ENCODE results near the gene ARHGAP8. TPM values are rescaled to one million over a fixed set of nuclear protein-coding genes. Genes with fewer than 3 reads are reported as not detected.
A peak's percentile ranks its signal among the peaks of the same experiment; 100 is the strongest.

The ARHGAP8 gene
- 26.7 TPM for polyA plus RNA-seq (2013, experiment 1 of 2)
- 27.5 TPM for polyA plus RNA-seq (2013, experiment 2 of 2)

- no peaks in the 10 kb centered on the region for H3K79me1 ChIP-seq (ENCODE audit: low read length)
- H3K4me1 ChIP-seq (ENCODE audit: control insufficient read depth, low read depth, low read length), result peaks cover 11% of the 10 kb centered on the region
- H3K4me2 ChIP-seq (ENCODE audit: low read length), result peak within 1 kb of the TSS; percentile 88
- peak within 1 kb of the TSS; percentile 61 for H3K4ac ChIP-seq (ENCODE audit: low read depth, low read length)
- no peak within 1 kb of the TSS for H2BK15ac ChIP-seq (replicated peaks; ENCODE audit: low read depth)
- no peak within 1 kb of the TSS for H2BK5ac ChIP-seq (ENCODE audit: low read length)
- no peak within 1 kb of the TSS for H2BK120ac ChIP-seq (ENCODE audit: low read depth, low read length)
- H4K8ac ChIP-seq (ENCODE audit: low read depth, low read length), result peak within 1 kb of the TSS; percentile 65
- no peaks in the 10 kb centered on the region for H3K27me3 ChIP-seq (ENCODE audit: insufficient read depth, low read length, poor library complexity)
- H3K9ac ChIP-seq (ENCODE audit: low read length), result peak within 1 kb of the TSS; percentile 72
- no peaks in the 10 kb centered on the region for H3K79me2 ChIP-seq (ENCODE audit: control insufficient read depth, insufficient read depth, low read length)
- DNase-seq, result peak; percentile 39
- H4K5ac ChIP-seq (ENCODE audit: low read length), result no peak within 1 kb of the TSS
- no peak within 1 kb of the TSS for H3K23ac ChIP-seq (ENCODE audit: low read length)
- no peaks in the 10 kb centered on the region for H3K36me3 ChIP-seq (ENCODE audit: control insufficient read depth, insufficient read depth, low read length)
- H3K56ac ChIP-seq (ENCODE audit: low read length), result peak within 1 kb of the TSS; percentile 89
- H2AK5ac ChIP-seq (ENCODE audit: low read length), result no peak within 1 kb of the TSS
- peak within 1 kb of the TSS; percentile 65 for H3K4me3 ChIP-seq (ENCODE audit: low read length)
- no CpG with 5 or more reads among the region's 78 CpGs for WGBS (ENCODE audit: extremely low coverage, insufficient coverage, low lambda C conversion rate)
- peak within 1 kb of the TSS; percentile 75 for H3K18ac ChIP-seq (ENCODE audit: low read length)
- no peak within 1 kb of the TSS for H3K27ac ChIP-seq (ENCODE audit: low read depth, low read length)
Observed at GRCh38 chr22:44752285-44753188, at the start of gene ARHGAP8. Gene ARHGAP8, plus strand, starts transcription at chr22:44752575. Its CDS starts 33,953 bp downstream, at chr22:44786528.

GRCh38 chr22:44703255-44703870 is 49.0 kb upstream of the ARHGAP8 start:
- Histone ChIP-seq H3K27ac (ENCODE audit: low read depth, low read length) (no peak overlapping the region), H3K4me3 (ENCODE audit: low read length) (no peak overlapping the region), H3K27me3 (ENCODE audit: insufficient read depth, low read length, poor library complexity) (no peaks in the 10 kb centered on the region), H3K36me3 (ENCODE audit: control insufficient read depth, insufficient read depth, low read length) (no peaks in the 10 kb centered on the region), H4K5ac (ENCODE audit: low read length) (no peak overlapping the region), H2BK120ac (ENCODE audit: low read depth, low read length) (no peak overlapping the region), H3K18ac (ENCODE audit: low read length) (no peak overlapping the region), H2BK15ac (replicated peaks; ENCODE audit: low read depth) (no peak overlapping the region), H3K79me1 (ENCODE audit: low read length) (no peaks in the 10 kb centered on the region), H3K4me2 (ENCODE audit: low read length) (no peak overlapping the region), H4K8ac (ENCODE audit: low read depth, low read length) (no peak overlapping the region), H3K4ac (ENCODE audit: low read depth, low read length) (no peak overlapping the region), H3K23ac (ENCODE audit: low read length) (no peak overlapping the region), H3K56ac (ENCODE audit: low read length) (peak overlapping the region; percentile 82), H3K79me2 (ENCODE audit: control insufficient read depth, insufficient read depth, low read length) (no peaks in the 10 kb centered on the region), H2BK5ac (ENCODE audit: low read length) (no peak overlapping the region), H3K4me1 (ENCODE audit: control insufficient read depth, low read depth, low read length) (peaks cover 2% of the 10 kb centered on the region), H3K9ac (ENCODE audit: low read length) (peak overlapping the region; percentile 6), H2AK5ac (ENCODE audit: low read length) (no peak overlapping the region)
- WGBS (ENCODE audit: extremely low coverage, insufficient coverage, low lambda C conversion rate), result no CpG with 5 or more reads among the region's 23 CpGs
- DNase-seq, result no peak

- Histone ChIP-seq H3K56ac (ENCODE audit: low read length) (no peak overlapping the region), H3K23ac (ENCODE audit: low read length) (no peak overlapping the region), H3K4me1 (ENCODE audit: control insufficient read depth, low read depth, low read length) (peaks cover 2% of the 10 kb centered on the region), H3K18ac (ENCODE audit: low read length) (no peak overlapping the region), H4K8ac (ENCODE audit: low read depth, low read length) (no peak overlapping the region), H2BK15ac (replicated peaks; ENCODE audit: low read depth) (no peak overlapping the region), H3K27ac (ENCODE audit: low read depth, low read length) (no peak overlapping the region), H2BK120ac (ENCODE audit: low read depth, low read length) (no peak overlapping the region), H3K79me2 (ENCODE audit: control insufficient read depth, insufficient read depth, low read length) (no peaks in the 10 kb centered on the region), H3K27me3 (ENCODE audit: insufficient read depth, low read length, poor library complexity) (no peaks in the 10 kb centered on the region), H3K4me2 (ENCODE audit: low read length) (no peak overlapping the region), H3K36me3 (ENCODE audit: control insufficient read depth, insufficient read depth, low read length) (no peaks in the 10 kb centered on the region), H3K79me1 (ENCODE audit: low read length) (no peaks in the 10 kb centered on the region), H2AK5ac (ENCODE audit: low read length) (no peak overlapping the region), H2BK5ac (ENCODE audit: low read length) (no peak overlapping the region), H3K4ac (ENCODE audit: low read depth, low read length) (no peak overlapping the region), H4K5ac (ENCODE audit: low read length) (no peak overlapping the region), H3K4me3 (ENCODE audit: low read length) (no peak overlapping the region), H3K9ac (ENCODE audit: low read length) (no peak overlapping the region)
- DNase-seq, result no peak
- no CpG with 5 or more reads among the region's 16 CpGs for WGBS (ENCODE audit: extremely low coverage, insufficient coverage, low lambda C conversion rate)
Observed at GRCh38 chr22:44704159-44705021, 48.0 kb upstream of the ARHGAP8 start.

- Histone ChIP-seq H3K79me1 (ENCODE audit: low read length) (no peaks in the 10 kb centered on the region), H2BK5ac (ENCODE audit: low read length) (no peak overlapping the region), H2BK15ac (replicated peaks; ENCODE audit: low read depth) (no peak overlapping the region), H3K4me3 (ENCODE audit: low read length) (no peak overlapping the region), H3K4ac (ENCODE audit: low read depth, low read length) (no peak overlapping the region), H2AK5ac (ENCODE audit: low read length) (no peak overlapping the region), H3K36me3 (ENCODE audit: control insufficient read depth, insufficient read depth, low read length) (no peaks in the 10 kb centered on the region), H3K18ac (ENCODE audit: low read length) (no peak overlapping the region), H3K27me3 (ENCODE audit: insufficient read depth, low read length, poor library complexity) (no peaks in the 10 kb centered on the region), H3K4me1 (ENCODE audit: control insufficient read depth, low read depth, low read length) (peaks cover 2% of the 10 kb centered on the region), H3K56ac (ENCODE audit: low read length) (no peak overlapping the region), H3K79me2 (ENCODE audit: control insufficient read depth, insufficient read depth, low read length) (no peaks in the 10 kb centered on the region), H2BK120ac (ENCODE audit: low read depth, low read length) (no peak overlapping the region), H3K27ac (ENCODE audit: low read depth, low read length) (no peak overlapping the region), H4K8ac (ENCODE audit: low read depth, low read length) (no peak overlapping the region), H4K5ac (ENCODE audit: low read length) (no peak overlapping the region), H3K23ac (ENCODE audit: low read length) (no peak overlapping the region), H3K4me2 (ENCODE audit: low read length) (no peak overlapping the region), H3K9ac (ENCODE audit: low read length) (no peak overlapping the region)
- no CpG with 5 or more reads among the region's 4 CpGs for WGBS (ENCODE audit: extremely low coverage, insufficient coverage, low lambda C conversion rate)
- DNase-seq, result no peak
Observed at GRCh38 chr22:44705022-44705297, 47.4 kb upstream of the ARHGAP8 start.

GRCh38 chr22:44706488-44706887 is 45.9 kb upstream of the ARHGAP8 start:
- Histone ChIP-seq H3K4ac (ENCODE audit: low read depth, low read length) (no peak overlapping the region), H3K36me3 (ENCODE audit: control insufficient read depth, insufficient read depth, low read length) (no peaks in the 10 kb centered on the region), H2BK15ac (replicated peaks; ENCODE audit: low read depth) (no peak overlapping the region), H3K4me2 (ENCODE audit: low read length) (no peak overlapping the region), H2BK120ac (ENCODE audit: low read depth, low read length) (no peak overlapping the region), H3K4me3 (ENCODE audit: low read length) (no peak overlapping the region), H3K18ac (ENCODE audit: low read length) (no peak overlapping the region), H3K27me3 (ENCODE audit: insufficient read depth, low read length, poor library complexity) (no peaks in the 10 kb centered on the region), H3K4me1 (ENCODE audit: control insufficient read depth, low read depth, low read length) (peaks cover 1% of the 10 kb centered on the region), H3K56ac (ENCODE audit: low read length) (no peak overlapping the region), H2BK5ac (ENCODE audit: low read length) (no peak overlapping the region), H4K8ac (ENCODE audit: low read depth, low read length) (no peak overlapping the region), H4K5ac (ENCODE audit: low read length) (no peak overlapping the region), H3K79me1 (ENCODE audit: low read length) (no peaks in the 10 kb centered on the region), H3K79me2 (ENCODE audit: control insufficient read depth, insufficient read depth, low read length) (no peaks in the 10 kb centered on the region), H3K27ac (ENCODE audit: low read depth, low read length) (no peak overlapping the region), H3K9ac (ENCODE audit: low read length) (no peak overlapping the region), H3K23ac (ENCODE audit: low read length) (no peak overlapping the region), H2AK5ac (ENCODE audit: low read length) (no peak overlapping the region)
- DNase-seq, result no peak
- no CpG with 5 or more reads among the region's 8 CpGs for WGBS (ENCODE audit: extremely low coverage, insufficient coverage, low lambda C conversion rate)

Data from mesendoderm (in vitro differentiated cells).